GM12872 (cell line): ENCODE data around the gene NOL9.

ENCODE experiments used
- CTCF ChIP-seq: IDR thresholded peaks from 3 replicates; pipeline ENCODE4 v1.5.1; 2011; ENCODE audit warnings: low read depth, mild to moderate bottlenecking, low read length, moderate library complexity; ENCODE audit not compliant: insufficient read depth

Gene NOL9

GRCh38 chr1:6471970-6472368 lies 82.3 kb downstream of the NOL9 start:
- TF ChIP-seq CTCF, result no peak
